HuH-7 (cell line): Measurements from ENCODE around the gene YTHDF1.

Experiments used
- DNase-seq: peaks from one replicate; pipeline ENCODE4 v3.0.0; 2011; ENCODE audit warnings: low spot score

The YTHDF1 gene

GRCh38 chr20:63155266-63156165, 60.4 kb downstream of the YTHDF1 start:
- no peak for DNase-seq

GRCh38 chr20:63154395-63154794, 61.5 kb downstream of the YTHDF1 start:
- DNase-seq, result no peak

- no peak for DNase-seq
Observed at GRCh38 chr20:63153254-63154221, 62.4 kb downstream of the YTHDF1 start.

GRCh38 chr20:63152322-63153253, 63.3 kb downstream of the YTHDF1 start:
- DNase-seq, result no peak

- DNase-seq, result no peak
Observed at GRCh38 chr20:63151554-63152321, 64.2 kb downstream of the YTHDF1 start.

- DNase-seq, result no peak
Observed at GRCh38 chr20:63150911-63151531, 64.9 kb downstream of the YTHDF1 start.

- no peak for DNase-seq
Observed at GRCh38 chr20:63150391-63150898, 65.5 kb downstream of the YTHDF1 start.

GRCh38 chr20:63149531-63150192, 66.3 kb downstream of the YTHDF1 start:
- no peak for DNase-seq

GRCh38 chr20:63148696-63149095, 67.2 kb downstream of the YTHDF1 start:
- no peak for DNase-seq

- no peak for DNase-seq
Observed at GRCh38 chr20:63147532-63147931, 68.4 kb downstream of the YTHDF1 start.
